Mucosa of descending colon (tissue), 3 donors: ENCODE results near the gene MAGEB10. TPM values are rescaled to one million over a fixed set of nuclear protein-coding genes. Genes with fewer than 3 reads are reported as not detected.
"Not testable (repeated sequence)": the region's sequence is repeated elsewhere in the genome, so short reads cannot be mapped to it uniquely, and the experiment has no call there.

ENCODE experiments used
- ATAC-seq: fragments of 200-7000 bp; cut with Tn5 transposase; one replicate; pipeline ENCODE4 v1.9.1; 2020; ENCODE audit warnings: mild to moderate bottlenecking, moderate library complexity
- DNase-seq, 3 donors: peaks; one replicate each; pipeline ENCODE4 v3.0.0-alpha.2; 2020
- H3K36me3 ChIP-seq: fragments of 200-600 bp; one replicate; pipeline ENCODE4 v1.8.0; 2021; ENCODE audit warnings: low read depth, mild to moderate bottlenecking
- H3K4me1 ChIP-seq: fragments of 200-600 bp; one replicate; pipeline ENCODE4 v1.8.0; 2021; ENCODE audit warnings: low read depth, mild to moderate bottlenecking
- H3K4me3 ChIP-seq: fragments of 200-600 bp; one replicate; pipeline ENCODE4 v1.8.0; 2021; ENCODE audit warnings: mild to moderate bottlenecking
- H3K9me3 ChIP-seq: fragments of 200-600 bp; one replicate; pipeline ENCODE4 v1.8.0; 2021; ENCODE audit warnings: mild to moderate bottlenecking
- CTCF ChIP-seq: fragments of 200-600 bp; IDR thresholded peaks from one replicate; pipeline ENCODE4 v1.8.0; 2022; ENCODE audit warnings: antibody characterized with exemption, mild to moderate bottlenecking
- intact Hi-C, 2 donors: fragments of 100-400 bp; cut with DNase I in 1 of 2; cut with micrococcal nuclease in 1 of 2; formaldehyde crosslinking; loops; one replicate each; pipeline versions ENCODE4 v1.11.0 to v1.11.1; 2022; cut with DNase I, micrococcal nuclease
- total RNA-seq, 3 donors: library from RNA; stranded (reverse); fragmentation: NEBNext Ultra II Directional in 2 of 3; extraction: Animal tissue kit (Norgen Biotek cat#: 25700) in 2 of 3; gene quantifications; one replicate each; pipeline versions ENCODE4 v1.2.1 to v1.2.4, GENCODE V29; 2021 to 2023
- donor health status: DM: no; HTN: no; CAD: no; lungs with moderate emphysema.
- donor health status: DM: no; HTN: no; CAD: no.
- donor health status: DM: no; HTN: yes; CAD: no.

MAGEB10 gene
- total RNA-seq, 3 donors from 2014 or later = not detected

- DNase-seq (no peak), ATAC-seq (no peak)
- intact Hi-C loops = no loop called here
- Histone ChIP-seq H3K9me3 (no peaks in the 10 kb centered on the region), H3K36me3 (no peaks in the 10 kb centered on the region), H3K4me1 (no peaks in the 10 kb centered on the region), H3K4me3 (no peak overlapping the region)
- TF ChIP-seq CTCF = no peak
These were observed 436 bp downstream of the MAGEB10 start for GRCh38 chrX:27808226-27808625.

DNA sequence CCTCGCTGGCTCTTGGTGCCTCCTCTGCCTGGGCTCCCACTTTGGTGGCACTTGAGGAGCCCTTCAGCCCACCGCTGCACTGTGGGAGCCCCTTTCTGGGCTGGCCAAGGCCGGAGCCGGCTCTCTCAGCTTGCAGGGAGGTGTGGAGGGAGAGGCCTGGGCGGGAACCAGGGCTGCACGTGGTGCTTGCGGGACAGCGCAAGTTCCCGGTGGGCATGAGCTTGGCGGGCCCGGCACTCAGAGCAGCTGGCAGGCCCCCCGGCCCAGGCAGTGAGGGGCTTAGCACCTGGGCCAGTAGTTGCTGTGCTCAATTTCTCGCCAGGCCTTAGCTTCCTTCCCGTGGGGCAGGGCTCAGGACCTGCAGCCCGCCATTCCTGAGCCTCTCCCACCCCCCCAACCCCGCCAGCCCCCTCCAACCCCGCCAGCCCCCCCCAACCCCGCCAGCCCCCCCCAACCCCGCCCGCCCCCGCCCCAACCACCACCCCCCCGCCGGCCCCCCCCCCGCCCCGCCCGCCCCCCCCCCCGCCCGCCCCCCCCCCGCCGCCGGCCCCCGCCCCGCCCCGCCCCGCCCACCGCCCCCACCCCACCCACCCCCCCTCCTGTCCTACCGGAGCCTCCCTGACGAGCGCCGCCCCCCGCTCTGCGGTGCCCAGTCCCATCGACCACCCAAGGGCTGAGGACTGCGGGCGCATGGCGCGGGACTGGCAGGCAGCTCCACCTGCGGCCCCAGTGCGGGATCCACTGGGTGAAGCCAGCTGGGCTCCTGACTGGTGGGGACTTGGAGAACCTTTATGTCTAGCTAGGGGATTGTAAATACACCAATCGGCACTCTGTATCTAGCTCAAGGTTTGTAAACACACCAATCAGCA lies 1.4 kb downstream of the MAGEB10 start:
- DNase-seq, H3K9me3 ChIP-seq, H3K36me3 ChIP-seq, H3K4me3 ChIP-seq, H3K4me1 ChIP-seq, intact Hi-C loops, ATAC-seq: not testable (repeated sequence)

DNA sequence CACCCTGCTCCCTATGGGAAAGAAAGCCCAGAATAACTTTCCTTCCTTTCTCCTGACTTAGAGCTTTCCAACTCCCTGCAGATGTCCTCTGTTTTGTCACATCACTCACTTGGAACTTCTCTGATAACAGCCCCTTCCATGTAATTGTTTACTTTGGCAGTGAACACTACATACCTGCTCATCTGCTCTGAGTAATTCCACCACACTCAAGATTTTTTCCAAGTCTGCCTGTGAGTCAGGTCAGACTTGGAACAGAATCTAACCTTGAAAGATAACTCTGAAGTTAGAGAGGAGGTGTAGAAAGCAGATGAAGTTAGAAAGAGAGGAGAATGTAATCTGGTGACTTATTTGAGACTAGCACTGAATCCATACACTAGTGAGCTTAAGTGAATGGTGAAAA lies 7.4 kb downstream of the MAGEB10 start:
- no peaks in the 10 kb centered on the region for H3K36me3 ChIP-seq
- DNase-seq (no peak), ATAC-seq (no peak)
- no peaks in the 10 kb centered on the region for H3K9me3 ChIP-seq
- no peaks in the 10 kb centered on the region for H3K4me1 ChIP-seq
- H3K4me3 ChIP-seq = no peak overlapping the region
- no peak for TF ChIP-seq CTCF
- intact Hi-C loops = no loop called here

- no peaks in the 10 kb centered on the region for H3K4me1 ChIP-seq
- H3K9me3 ChIP-seq = no peaks in the 10 kb centered on the region
- intact Hi-C loops = no loop called here
- ATAC-seq = no peak
- no peak overlapping the region for H3K4me3 ChIP-seq
- no peak for TF ChIP-seq CTCF
- no peaks in the 10 kb centered on the region for H3K36me3 ChIP-seq
- no peak for DNase-seq
These were observed 16.0 kb downstream of the MAGEB10 start for GRCh38 chrX:27823812-27824211.

- Histone ChIP-seq H3K9me3 (no peaks in the 10 kb centered on the region), H3K36me3 (no peaks in the 10 kb centered on the region), H3K4me1 (no peaks in the 10 kb centered on the region), H3K4me3 (no peak overlapping the region)
- no peak for TF ChIP-seq CTCF
- ATAC-seq = no peak
- DNase-seq = no peak
- intact Hi-C loops = no loop called here
These were observed 30.4 kb downstream of the MAGEB10 start for GRCh38 chrX:27838185-27838584.

DNA sequence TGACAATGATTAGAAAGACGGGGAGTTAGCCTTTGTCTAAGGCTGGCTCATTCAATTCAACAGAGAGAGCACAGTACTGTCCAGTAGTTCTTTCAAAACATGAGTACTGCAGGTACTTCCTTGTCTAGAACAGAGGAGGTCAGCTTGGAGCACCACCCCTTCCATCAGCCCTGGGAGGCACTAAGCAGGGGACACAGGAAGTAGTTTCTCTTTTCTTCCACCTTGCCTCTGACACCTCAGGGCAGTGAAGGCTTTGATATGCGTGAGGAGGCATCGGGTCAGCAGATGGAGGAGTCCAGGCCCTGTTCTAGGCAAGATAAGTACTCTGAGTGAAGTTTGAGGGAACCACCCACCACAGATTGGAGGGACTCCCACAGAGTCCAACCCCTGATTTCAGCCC lies 33.1 kb downstream of the MAGEB10 start:
- ATAC-seq (no peak), DNase-seq (no peak)
- no peak for TF ChIP-seq CTCF
- no peaks in the 10 kb centered on the region for H3K36me3 ChIP-seq
- H3K9me3 ChIP-seq = no peaks in the 10 kb centered on the region
- H3K4me1 ChIP-seq = no peaks in the 10 kb centered on the region
- intact Hi-C loops = no loop called here
- no peak overlapping the region for H3K4me3 ChIP-seq
